H1 (cell line): ENCODE measurements around the gene HMCN1. TPM values are rescaled to one million over a fixed set of nuclear protein-coding genes. Genes with fewer than 3 reads are reported as not detected.

Experiments
- BACH1 ChIP-seq: IDR thresholded peaks from 2 replicates; pipeline ENCODE4 v1.6.1; 2012; ENCODE audit warnings: low read length, improper control_type of control experiment
- CTBP2 ChIP-seq: IDR thresholded peaks from 2 replicates; pipeline ENCODE4 v1.7.0; 2011; ENCODE audit warnings: borderline replicate concordance, mild to moderate bottlenecking, moderate library complexity, mixed read lengths, low read length; ENCODE audit not compliant: insufficient read depth, insufficient read length
- EZH2 ChIP-seq: fragments of 200-600 bp; sonication (generic); IDR thresholded peaks from 2 replicates; pipeline ENCODE4 v1.7.1; 2012; ENCODE audit warnings: low read depth, mild to moderate bottlenecking, moderate library complexity, low read length, inconsistent platforms; ENCODE audit not compliant: severe bottlenecking
- HDAC2 ChIP-seq, 2 experiments: fragments of 300-600 bp in 1 of 2; sonication (generic) in 1 of 2; IDR thresholded peaks; 2 replicates each; pipeline ENCODE4 v1.6.1; 2011 to 2012; ENCODE audit warnings: low read depth in 2 of 2, low read length in 2 of 2, mild to moderate bottlenecking in 2 of 2, moderate library complexity in 2 of 2, borderline replicate concordance in 1 of 2, inconsistent platforms in 1 of 2
- KDM1A ChIP-seq: fragments of 200-600, 300-600 bp; sonication (generic); IDR thresholded peaks from 2 replicates; pipeline ENCODE4 v1.7.1; 2016; ENCODE audit warnings: mild to moderate bottlenecking, low read length, borderline replicate concordance
- NANOG ChIP-seq: IDR thresholded peaks from 2 replicates; pipeline ENCODE4 v1.6.1; 2011; ENCODE audit warnings: low read length, low read depth, mild to moderate bottlenecking, inconsistent platforms; ENCODE audit not compliant: insufficient read depth, poor library complexity, severe bottlenecking
- SAP30 ChIP-seq: fragments of 300-600 bp; sonication (generic); IDR thresholded peaks from 2 replicates; pipeline ENCODE4 v1.7.1; 2012; ENCODE audit warnings: low read length, moderate library complexity, mild to moderate bottlenecking, inconsistent platforms; ENCODE audit not compliant: insufficient read depth, insufficient replicate concordance
- SIN3A ChIP-seq, 2 experiments: IDR thresholded peaks in 1 of 2; conservative IDR thresholded peaks in 1 of 2; 2 replicates each; pipeline ENCODE4 v1.6.1; 2011 to 2012; ENCODE audit warnings: low read length in 2 of 2, improper control_type of control experiment in 1 of 2, low read depth in 1 of 2, mild to moderate bottlenecking in 1 of 2
- TAF7 ChIP-seq: optimal IDR thresholded peaks from 2 replicates; pipeline ENCODE3; 2011; ENCODE audit warnings: low read depth, mild to moderate bottlenecking, inconsistent platforms, low read length, moderate library complexity, borderline replicate concordance
- polyA plus RNA-seq, 7 experiments: library from polyadenylated mRNA; depleted of rRNA in 3 of 7; stranded (reverse) in 5 of 7; unstranded in 2 of 7; fragments of >200 nt in 5 of 7; fragments of 200-250 nt in 2 of 7; gene quantifications; 1 replicate in 5 of 7; 2 replicates in 1 of 7; 4 replicates in 1 of 7; pipeline versions ENCODE4 v1.2.1 to v1.2.3, GENCODE V29; 2011 to 2013; ENCODE audit warnings: missing spikeins in 2 of 7, mixed read lengths in 2 of 7
- total RNA-seq: library from RNA; stranded (reverse); fragmentation: NEBNext Ultra II Directional; extraction: Animal tissue kit (Norgen Biotek cat#: 25700); gene quantifications from 2 replicates; pipeline ENCODE4 v1.2.1, GENCODE V29; 2021
- TF ChIP-seq, protein P1 (sequence below): fragments of 300-600 bp; sonication (generic); IDR thresholded peaks from 2 replicates; pipeline ENCODE4 v1.7.1; 2012; ENCODE audit warnings: low read length, moderate library complexity, mild to moderate bottlenecking, inconsistent platforms; ENCODE audit not compliant: insufficient replicate concordance

Gene HMCN1
- total and polyA plus RNA-seq, 2 of the 8 experiments (the other 6 are each of a cell fraction or from before 2014, with no cell fraction given): 13.8 to 14.6 TPM

DNA sequence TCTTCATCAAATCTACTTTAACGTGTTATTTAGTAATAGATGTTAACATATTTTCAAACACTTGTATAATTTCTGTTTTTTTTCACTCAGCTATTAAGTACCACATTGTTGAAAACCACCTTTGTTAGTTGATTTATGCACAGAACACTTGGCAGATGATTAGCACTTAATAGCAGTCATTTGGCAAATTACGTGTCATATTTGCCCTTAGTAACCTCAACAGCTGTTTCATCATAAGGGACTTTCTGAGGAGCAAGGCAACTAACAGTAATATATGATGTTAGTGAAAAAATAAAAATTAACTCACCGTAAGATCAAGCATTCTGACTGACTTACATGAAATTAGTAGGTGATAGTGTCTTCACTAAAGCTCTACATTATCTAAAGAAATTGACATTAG lies 186.4 kb downstream of the HMCN1 start (continued):
- TF ChIP-seq, protein P1, sequence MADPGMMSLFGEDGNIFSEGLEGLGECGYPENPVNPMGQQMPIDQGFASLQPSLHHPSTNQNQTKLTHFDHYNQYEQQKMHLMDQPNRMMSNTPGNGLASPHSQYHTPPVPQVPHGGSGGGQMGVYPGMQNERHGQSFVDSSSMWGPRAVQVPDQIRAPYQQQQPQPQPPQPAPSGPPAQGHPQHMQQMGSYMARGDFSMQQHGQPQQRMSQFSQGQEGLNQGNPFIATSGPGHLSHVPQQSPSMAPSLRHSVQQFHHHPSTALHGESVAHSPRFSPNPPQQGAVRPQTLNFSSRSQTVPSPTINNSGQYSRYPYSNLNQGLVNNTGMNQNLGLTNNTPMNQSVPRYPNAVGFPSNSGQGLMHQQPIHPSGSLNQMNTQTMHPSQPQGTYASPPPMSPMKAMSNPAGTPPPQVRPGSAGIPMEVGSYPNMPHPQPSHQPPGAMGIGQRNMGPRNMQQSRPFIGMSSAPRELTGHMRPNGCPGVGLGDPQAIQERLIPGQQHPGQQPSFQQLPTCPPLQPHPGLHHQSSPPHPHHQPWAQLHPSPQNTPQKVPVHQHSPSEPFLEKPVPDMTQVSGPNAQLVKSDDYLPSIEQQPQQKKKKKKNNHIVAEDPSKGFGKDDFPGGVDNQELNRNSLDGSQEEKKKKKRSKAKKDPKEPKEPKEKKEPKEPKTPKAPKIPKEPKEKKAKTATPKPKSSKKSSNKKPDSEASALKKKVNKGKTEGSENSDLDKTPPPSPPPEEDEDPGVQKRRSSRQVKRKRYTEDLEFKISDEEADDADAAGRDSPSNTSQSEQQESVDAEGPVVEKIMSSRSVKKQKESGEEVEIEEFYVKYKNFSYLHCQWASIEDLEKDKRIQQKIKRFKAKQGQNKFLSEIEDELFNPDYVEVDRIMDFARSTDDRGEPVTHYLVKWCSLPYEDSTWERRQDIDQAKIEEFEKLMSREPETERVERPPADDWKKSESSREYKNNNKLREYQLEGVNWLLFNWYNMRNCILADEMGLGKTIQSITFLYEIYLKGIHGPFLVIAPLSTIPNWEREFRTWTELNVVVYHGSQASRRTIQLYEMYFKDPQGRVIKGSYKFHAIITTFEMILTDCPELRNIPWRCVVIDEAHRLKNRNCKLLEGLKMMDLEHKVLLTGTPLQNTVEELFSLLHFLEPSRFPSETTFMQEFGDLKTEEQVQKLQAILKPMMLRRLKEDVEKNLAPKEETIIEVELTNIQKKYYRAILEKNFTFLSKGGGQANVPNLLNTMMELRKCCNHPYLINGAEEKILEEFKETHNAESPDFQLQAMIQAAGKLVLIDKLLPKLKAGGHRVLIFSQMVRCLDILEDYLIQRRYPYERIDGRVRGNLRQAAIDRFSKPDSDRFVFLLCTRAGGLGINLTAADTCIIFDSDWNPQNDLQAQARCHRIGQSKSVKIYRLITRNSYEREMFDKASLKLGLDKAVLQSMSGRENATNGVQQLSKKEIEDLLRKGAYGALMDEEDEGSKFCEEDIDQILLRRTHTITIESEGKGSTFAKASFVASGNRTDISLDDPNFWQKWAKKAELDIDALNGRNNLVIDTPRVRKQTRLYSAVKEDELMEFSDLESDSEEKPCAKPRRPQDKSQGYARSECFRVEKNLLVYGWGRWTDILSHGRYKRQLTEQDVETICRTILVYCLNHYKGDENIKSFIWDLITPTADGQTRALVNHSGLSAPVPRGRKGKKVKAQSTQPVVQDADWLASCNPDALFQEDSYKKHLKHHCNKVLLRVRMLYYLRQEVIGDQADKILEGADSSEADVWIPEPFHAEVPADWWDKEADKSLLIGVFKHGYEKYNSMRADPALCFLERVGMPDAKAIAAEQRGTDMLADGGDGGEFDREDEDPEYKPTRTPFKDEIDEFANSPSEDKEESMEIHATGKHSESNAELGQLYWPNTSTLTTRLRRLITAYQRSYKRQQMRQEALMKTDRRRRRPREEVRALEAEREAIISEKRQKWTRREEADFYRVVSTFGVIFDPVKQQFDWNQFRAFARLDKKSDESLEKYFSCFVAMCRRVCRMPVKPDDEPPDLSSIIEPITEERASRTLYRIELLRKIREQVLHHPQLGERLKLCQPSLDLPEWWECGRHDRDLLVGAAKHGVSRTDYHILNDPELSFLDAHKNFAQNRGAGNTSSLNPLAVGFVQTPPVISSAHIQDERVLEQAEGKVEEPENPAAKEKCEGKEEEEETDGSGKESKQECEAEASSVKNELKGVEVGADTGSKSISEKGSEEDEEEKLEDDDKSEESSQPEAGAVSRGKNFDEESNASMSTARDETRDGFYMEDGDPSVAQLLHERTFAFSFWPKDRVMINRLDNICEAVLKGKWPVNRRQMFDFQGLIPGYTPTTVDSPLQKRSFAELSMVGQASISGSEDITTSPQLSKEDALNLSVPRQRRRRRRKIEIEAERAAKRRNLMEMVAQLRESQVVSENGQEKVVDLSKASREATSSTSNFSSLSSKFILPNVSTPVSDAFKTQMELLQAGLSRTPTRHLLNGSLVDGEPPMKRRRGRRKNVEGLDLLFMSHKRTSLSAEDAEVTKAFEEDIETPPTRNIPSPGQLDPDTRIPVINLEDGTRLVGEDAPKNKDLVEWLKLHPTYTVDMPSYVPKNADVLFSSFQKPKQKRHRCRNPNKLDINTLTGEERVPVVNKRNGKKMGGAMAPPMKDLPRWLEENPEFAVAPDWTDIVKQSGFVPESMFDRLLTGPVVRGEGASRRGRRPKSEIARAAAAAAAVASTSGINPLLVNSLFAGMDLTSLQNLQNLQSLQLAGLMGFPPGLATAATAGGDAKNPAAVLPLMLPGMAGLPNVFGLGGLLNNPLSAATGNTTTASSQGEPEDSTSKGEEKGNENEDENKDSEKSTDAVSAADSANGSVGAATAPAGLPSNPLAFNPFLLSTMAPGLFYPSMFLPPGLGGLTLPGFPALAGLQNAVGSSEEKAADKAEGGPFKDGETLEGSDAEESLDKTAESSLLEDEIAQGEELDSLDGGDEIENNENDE: no peak
- TF ChIP-seq EZH2: no peak
- no peak for TF ChIP-seq SAP30
- TF ChIP-seq TAF7: no peak
- no peak for TF ChIP-seq CTBP2
- TF ChIP-seq BACH1: no peak
- TF ChIP-seq SIN3A (conservative IDR thresholded peaks at IDR 0.05 in 1 of 2, IDR thresholded peaks at IDR 0.05 in 1 of 2; ENCODE audit: low read depth in 1 of 2, low read length in 2 of 2): no peak
- no peak for TF ChIP-seq KDM1A
- TF ChIP-seq HDAC2 (IDR thresholded peaks at IDR 0.05; ENCODE audit: borderline replicate concordance in 1 of 2, low read depth in 2 of 2, low read length in 2 of 2): no peak
- TF ChIP-seq NANOG: no peak
